Chondrocyte (in vitro differentiated cells): ENCODE data around the gene SSBP3. TPM values are rescaled to one million over a fixed set of nuclear protein-coding genes. Genes with fewer than 3 reads are reported as not detected.

Experiments used
- DNase-seq: peaks from one replicate; pipeline ENCODE4 v3.0.0; 2021; ENCODE audit warnings: mixed read lengths, low spot score
- H3K27ac Mint-ChIP-seq: one replicate; pipeline ENCODE4 v1.8.0; 2021; ENCODE audit warnings: mild to moderate bottlenecking, moderate library complexity, mixed read lengths; ENCODE audit not compliant: unreplicated experiment
- H3K27me3 Mint-ChIP-seq: 2 replicates; pipeline ENCODE4 v1.8.0; 2021; ENCODE audit warnings: low read depth, mixed read lengths
- H3K36me3 Mint-ChIP-seq: 2 replicates; pipeline ENCODE4 v1.8.0; 2021; ENCODE audit warnings: low read depth, mixed read lengths
- H3K4me1 Mint-ChIP-seq: 2 replicates; pipeline ENCODE4 v1.8.0; 2021; ENCODE audit warnings: low read depth, mild to moderate bottlenecking, mixed read lengths
- H3K4me3 Mint-ChIP-seq: one replicate; pipeline ENCODE4 v1.8.0; 2021; ENCODE audit warnings: mild to moderate bottlenecking, moderate library complexity, mixed read lengths; ENCODE audit not compliant: unreplicated experiment
- H3K9me3 Mint-ChIP-seq: 2 replicates; pipeline ENCODE4 v1.8.0; 2021; ENCODE audit warnings: low read depth, mixed read lengths
- CTCF ChIP-seq: fragments of 200-600 bp; sonication (generic); IDR thresholded peaks from 2 replicates; pipeline ENCODE4 v1.5.0; 2021; ENCODE audit warnings: antibody characterized with exemption, mild to moderate bottlenecking, moderate library complexity
- total RNA-seq: library from RNA; stranded (reverse); gene quantifications from 3 replicates; pipeline ENCODE4 v1.2.1, GENCODE V29; 2021

Gene SSBP3
- total RNA-seq, 1 donor from 2014 or later: 22.0 TPM

GRCh38 chr1:54227891-54228310 is 178.3 kb downstream of the SSBP3 start:
- peak; percentile 54 for TF ChIP-seq CTCF
- no peaks in the 10 kb centered on the region for H3K27me3 Mint-ChIP-seq
- no peak overlapping the region for H3K4me3 Mint-ChIP-seq
- peak overlapping the region; percentile 86 for H3K27ac Mint-ChIP-seq
- DNase-seq: no peak
- no peaks in the 10 kb centered on the region for H3K9me3 Mint-ChIP-seq
- peaks cover 3% of the 10 kb centered on the region for H3K36me3 Mint-ChIP-seq
- H3K4me1 Mint-ChIP-seq: peaks cover 42% of the 10 kb centered on the region

- no peak for DNase-seq
- Mint-ChIP-seq H3K9me3 (no peaks in the 10 kb centered on the region), H3K36me3 (peaks cover 3% of the 10 kb centered on the region), H3K27me3 (no peaks in the 10 kb centered on the region), H3K4me3 (no peak overlapping the region), H3K4me1 (peaks cover 42% of the 10 kb centered on the region), H3K27ac (peak overlapping the region; percentile 86)
- no peak for TF ChIP-seq CTCF
These were observed 179.0 kb downstream of the SSBP3 start for GRCh38 chr1:54227091-54227602.

- H3K36me3 Mint-ChIP-seq: peaks cover 2% of the 10 kb centered on the region
- H3K27me3 Mint-ChIP-seq: no peaks in the 10 kb centered on the region
- no peak for DNase-seq
- peaks cover 42% of the 10 kb centered on the region for H3K4me1 Mint-ChIP-seq
- no peak overlapping the region for H3K27ac Mint-ChIP-seq
- no peaks in the 10 kb centered on the region for H3K9me3 Mint-ChIP-seq
- no peak overlapping the region for H3K4me3 Mint-ChIP-seq
- TF ChIP-seq CTCF: no peak
These were observed 180.1 kb downstream of the SSBP3 start for GRCh38 chr1:54225986-54226559.

GRCh38 chr1:54225378-54225777 is 180.8 kb downstream of the SSBP3 start:
- H3K4me3 Mint-ChIP-seq: no peak overlapping the region

GRCh38 chr1:54224233-54224632 is 182.0 kb downstream of the SSBP3 start:
- H3K4me3 Mint-ChIP-seq: no peak overlapping the region
- H3K36me3 Mint-ChIP-seq: peaks cover 2% of the 10 kb centered on the region
- TF ChIP-seq CTCF: no peak
- no peaks in the 10 kb centered on the region for H3K9me3 Mint-ChIP-seq
- no peak overlapping the region for H3K27ac Mint-ChIP-seq
- DNase-seq: no peak
- H3K27me3 Mint-ChIP-seq: no peaks in the 10 kb centered on the region
- H3K4me1 Mint-ChIP-seq: peaks cover 45% of the 10 kb centered on the region

More at GRCh38 chr1:54225378-54225777, 180.8 kb downstream of the SSBP3 start:
- TF ChIP-seq CTCF: no peak
- peaks cover 40% of the 10 kb centered on the region for H3K4me1 Mint-ChIP-seq
- H3K27me3 Mint-ChIP-seq: no peaks in the 10 kb centered on the region
- H3K36me3 Mint-ChIP-seq: peaks cover 2% of the 10 kb centered on the region
- no peak for DNase-seq
- peak overlapping the region; percentile 5 for H3K27ac Mint-ChIP-seq
- H3K9me3 Mint-ChIP-seq: no peaks in the 10 kb centered on the region
